Superior temporal gyrus (tissue), 1 donor: ENCODE data around the gene PRDX1.
A peak's percentile ranks its signal among the peaks of the same experiment; 100 is the strongest.

ENCODE experiments used
- DNase-seq: peaks from one replicate; pipeline ENCODE4 v3.0.0-alpha.2; 2016; ENCODE audit errors: extremely low spot score

Gene PRDX1

DNA sequence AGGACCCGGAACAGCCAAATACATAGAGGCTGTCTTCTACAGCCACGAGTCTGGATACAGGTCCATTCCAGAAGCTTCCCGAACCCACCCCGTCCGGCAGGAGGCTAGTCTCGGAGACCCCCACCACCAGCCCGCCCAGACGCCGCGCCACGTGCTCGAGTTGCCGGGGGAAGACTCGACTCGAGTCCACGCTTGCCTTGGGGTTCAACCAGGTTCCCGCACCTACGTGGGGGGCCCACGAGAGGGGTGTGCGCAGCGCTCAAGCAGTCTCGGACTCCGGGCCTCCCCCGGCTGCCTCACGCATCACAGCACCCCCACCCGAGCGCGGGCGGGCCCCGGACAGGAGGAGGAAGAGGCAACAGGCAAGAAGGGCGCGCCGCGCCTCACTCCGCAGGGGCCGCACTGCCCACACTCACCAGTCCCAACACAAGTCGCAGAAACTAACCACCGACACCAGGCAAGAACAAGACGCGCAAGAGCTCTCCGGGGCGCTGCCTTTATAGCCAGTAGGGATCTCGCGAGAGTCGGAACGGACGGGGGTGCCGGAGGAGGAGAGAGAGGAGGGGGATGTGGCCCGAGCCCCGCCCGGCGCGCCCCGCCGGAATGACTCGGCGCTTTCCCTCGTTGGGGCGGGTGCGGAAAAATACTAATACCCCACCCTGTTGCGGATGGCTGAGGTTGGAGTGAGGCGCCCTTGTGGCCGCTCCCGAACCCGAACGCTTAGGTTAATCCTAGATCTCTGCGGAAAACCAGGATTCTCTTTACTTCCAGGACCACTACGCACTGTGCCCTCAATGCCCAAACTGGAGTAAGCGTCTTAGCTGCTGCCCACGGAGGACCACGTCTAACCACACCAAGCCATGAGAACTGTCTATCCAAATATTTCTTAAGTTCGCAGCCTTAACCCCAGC is at the start of gene PRDX1:
Gene PRDX1, minus strand, starts transcription at position 472 of the 911 bp plus-strand sequence. CDS start 2,841 bp downstream, outside the sequence.
- peak; percentile 98 for DNase-seq

DNA sequence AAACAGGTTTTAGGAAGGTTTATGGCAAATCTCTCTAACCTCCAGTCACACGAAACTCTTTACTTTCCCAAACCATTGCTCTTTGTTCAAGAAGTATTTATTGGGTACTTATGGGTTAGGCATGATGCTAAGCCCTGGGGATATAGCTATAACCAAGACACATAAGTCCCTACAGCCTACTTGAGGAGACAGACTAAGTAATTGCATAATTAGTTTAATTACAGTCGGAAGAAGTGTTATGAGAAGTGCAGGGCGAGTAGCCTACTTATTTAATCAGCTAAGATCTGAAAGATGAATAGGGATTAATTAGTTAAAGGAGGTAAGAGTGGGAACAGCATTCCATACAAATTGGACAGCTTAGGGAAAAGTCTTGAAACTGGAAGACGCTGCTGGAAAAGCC is 48.9 kb upstream of the PRDX1 start:
- no peak for DNase-seq

DNA sequence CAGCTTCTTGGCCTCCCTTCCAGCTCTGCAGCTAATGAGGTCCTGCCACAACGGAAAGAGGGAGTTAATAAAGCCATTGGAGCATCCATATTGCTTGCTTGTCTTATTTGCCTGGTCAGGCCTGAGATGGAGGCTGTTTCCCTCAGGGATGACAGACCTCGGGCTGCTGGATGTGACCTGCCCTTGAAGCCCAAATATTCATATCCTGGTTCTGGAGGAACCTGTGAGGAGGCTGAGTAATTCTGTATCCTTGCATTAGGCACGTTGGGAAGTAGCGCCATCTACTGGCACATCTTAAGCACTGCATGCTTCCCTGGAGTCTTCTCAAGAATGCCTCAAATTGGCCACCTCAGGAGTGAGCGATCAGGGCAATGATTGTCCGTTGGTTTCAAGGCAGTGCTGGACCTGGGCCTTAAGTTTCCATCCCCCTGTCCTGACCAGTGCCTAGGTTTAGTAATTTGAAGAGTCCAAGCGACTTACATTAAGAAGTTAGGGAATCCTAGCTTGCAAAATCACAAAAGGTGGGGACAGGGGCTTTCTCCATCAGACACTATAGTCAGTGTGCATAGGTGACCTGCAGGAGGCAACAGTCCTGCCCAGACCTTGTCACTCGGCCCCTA is 48.4 kb upstream of the PRDX1 start:
- DNase-seq, result peak; percentile 94

DNA sequence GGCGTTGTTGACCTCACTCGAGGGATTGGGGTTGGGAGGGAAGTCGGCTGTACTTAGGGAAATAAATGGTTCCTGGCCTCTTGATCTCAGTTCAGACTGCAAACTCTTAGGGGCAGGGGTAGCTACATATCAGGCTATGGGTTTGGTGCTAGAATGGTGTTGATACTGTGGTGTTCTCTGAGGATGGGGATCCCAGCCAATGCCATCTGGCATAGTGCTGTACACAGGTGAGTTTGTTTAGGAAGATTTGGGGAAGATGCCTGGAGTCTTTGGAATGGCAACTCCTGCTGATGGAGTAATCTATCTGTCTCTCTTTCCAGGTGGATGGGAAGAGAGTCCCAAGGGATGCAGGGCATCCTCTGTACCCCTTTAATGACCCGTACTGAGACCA is 47.9 kb upstream of the PRDX1 start:
- no peak for DNase-seq

DNA sequence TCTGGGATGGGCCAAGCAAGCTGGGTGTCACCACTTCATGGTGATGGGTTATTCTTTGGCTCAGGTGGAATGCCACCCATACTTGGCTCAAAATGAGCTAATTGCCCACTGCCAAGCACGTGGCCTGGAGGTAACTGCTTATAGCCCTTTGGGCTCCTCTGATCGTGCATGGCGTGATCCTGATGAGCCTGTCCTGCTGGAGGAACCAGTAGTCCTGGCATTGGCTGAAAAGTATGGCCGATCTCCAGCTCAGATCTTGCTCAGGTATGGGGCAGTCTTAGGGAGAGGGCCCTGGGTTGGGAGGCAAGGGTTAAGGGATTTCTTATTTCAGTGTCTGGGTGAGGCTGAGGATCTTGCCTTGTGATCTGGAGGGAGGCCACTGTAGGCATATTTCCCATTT is 46.7 kb upstream of the PRDX1 start:
- DNase-seq, result no peak

DNA sequence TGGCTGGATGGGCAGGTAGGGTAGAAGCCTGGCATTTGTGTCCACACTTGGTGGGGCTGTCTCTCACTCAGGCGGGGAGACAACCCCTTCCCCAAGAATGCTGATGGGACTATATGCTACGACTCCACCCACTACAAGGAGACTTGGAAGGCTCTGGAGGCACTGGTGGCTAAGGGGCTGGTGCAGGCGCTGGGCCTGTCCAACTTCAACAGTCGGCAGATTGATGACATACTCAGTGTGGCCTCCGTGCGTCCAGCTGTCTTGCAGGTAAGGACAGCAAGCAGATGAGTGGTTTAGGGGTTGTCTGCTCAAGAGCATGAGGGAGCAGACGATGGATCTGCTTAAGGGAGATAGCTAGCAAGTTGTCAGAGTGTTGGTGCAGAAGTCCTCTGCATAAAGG is 46.2 kb upstream of the PRDX1 start:
- DNase-seq, result no peak

DNA sequence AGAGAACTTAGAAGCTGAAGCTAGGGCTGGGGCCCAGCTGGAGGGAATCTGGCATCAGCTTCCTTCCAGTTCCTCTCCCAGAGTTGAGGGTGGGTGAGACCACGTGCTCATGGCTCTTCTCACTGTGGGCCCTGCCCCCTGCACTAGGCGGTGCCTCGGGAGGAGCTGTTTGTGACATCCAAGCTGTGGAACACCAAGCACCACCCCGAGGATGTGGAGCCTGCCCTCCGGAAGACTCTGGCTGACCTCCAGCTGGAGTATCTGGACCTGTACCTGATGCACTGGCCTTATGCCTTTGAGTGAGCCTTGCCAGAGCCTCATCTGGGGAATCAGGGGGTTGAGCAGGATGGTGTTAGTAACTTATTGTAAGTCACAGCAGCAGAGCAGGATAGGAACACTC is 45.0 kb upstream of the PRDX1 start:
- DNase-seq, result no peak

DNA sequence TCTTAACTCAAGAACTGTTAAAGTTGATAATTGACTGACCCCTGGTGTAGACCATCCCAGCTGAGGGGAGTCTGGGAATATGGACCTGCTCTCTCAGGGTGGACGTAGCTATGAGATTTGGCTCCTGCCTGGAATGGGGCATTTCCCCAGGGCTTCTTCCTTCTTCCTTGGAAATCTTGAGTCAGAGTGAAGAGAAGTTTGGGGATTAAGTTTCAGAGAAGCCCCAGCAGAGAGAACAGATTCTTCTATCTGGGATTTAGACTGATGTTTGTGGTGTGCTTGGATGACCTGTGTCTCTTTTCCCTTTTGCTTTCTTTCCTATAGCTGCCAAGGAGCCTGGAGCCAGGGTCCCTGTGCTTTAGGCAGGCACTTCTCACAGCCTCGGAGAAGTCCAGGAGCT is 42.2 kb upstream of the PRDX1 start:
- no peak for DNase-seq

DNA sequence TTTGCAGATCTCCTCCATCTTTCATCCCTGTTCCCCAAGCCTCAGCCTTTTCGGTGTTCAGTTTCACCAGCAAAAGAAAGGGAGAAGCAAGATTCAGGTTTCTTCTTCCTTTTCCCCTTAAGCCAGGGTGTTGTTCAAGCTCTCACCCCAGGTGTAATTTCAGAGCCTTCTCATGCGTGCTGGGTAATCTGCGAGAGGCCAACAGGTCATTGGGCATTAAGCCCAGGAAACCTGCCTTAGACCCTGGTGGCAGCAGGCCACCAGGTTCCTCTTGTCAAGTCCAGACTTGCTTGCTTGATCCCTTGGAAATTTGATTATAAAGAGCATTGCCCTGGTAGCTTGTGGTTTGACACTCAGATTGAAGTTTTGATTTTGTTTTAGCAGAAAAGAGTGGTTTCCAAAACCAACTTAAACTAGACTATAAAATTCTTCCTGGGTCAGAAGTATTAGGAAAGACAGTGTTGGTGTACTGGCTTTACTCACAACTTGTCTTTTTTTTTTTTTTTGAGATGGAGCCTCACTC is 35.8 kb upstream of the PRDX1 start:
- DNase-seq, result no peak

DNA sequence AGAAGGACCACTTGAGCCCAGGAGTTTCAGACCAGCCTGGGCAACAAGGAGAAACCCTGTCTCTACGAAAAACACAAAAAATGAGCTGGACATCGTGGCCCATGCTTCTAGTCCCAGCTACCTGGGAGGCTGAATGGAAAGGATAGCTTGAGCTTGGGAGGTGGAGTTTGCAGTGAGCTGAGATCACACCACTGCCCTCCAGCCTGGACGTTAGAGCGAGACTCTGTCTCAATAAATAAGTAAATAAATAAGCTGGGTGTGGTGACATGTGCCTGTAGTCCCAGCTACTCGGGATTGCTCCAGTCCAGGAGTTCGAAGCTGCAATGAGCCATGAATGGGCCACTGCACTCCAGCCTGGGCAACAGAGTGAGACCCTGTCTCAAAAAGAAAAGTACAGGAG is 32.5 kb upstream of the PRDX1 start:
- DNase-seq, result no peak

DNA sequence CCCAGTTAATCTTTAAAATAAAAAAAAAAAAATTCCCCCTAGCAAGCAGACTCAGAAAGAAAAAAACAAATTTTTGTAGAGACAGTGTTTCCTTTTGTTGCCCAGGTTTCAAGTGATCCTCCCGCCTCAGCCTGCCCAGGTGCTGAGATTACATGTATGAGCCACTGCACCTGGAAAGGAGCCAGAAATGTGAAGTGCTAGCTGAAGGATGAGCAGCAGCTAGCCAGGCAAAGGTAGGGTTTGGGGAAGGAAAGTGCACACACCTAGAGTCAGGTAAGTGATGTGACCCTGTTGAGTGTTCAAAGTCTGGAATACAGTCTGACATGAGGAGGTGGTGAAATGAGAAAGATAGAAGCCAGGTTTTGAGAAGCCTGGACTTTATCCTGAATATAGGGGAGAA is 30.6 kb upstream of the PRDX1 start:
- DNase-seq, result no peak

DNA sequence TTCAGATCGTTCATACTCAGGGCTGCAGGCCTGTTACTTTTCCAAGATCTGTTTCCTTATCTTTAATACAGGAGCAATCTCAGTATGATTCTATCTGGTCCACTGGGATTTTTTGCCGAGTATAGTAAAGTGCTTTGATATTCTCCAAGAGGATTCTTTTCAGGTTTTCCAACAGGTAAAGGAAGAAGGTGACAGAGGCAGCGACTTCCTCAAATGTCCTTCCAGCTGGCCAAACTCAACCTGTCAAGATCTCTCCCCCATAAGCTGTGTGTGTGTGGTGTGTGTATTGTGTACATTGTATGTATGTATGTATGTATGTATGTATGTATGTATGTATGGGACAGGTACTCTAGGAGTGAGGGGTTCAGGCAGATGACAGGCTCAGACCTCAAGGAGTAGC is 30.0 kb upstream of the PRDX1 start:
- DNase-seq, result no peak

DNA sequence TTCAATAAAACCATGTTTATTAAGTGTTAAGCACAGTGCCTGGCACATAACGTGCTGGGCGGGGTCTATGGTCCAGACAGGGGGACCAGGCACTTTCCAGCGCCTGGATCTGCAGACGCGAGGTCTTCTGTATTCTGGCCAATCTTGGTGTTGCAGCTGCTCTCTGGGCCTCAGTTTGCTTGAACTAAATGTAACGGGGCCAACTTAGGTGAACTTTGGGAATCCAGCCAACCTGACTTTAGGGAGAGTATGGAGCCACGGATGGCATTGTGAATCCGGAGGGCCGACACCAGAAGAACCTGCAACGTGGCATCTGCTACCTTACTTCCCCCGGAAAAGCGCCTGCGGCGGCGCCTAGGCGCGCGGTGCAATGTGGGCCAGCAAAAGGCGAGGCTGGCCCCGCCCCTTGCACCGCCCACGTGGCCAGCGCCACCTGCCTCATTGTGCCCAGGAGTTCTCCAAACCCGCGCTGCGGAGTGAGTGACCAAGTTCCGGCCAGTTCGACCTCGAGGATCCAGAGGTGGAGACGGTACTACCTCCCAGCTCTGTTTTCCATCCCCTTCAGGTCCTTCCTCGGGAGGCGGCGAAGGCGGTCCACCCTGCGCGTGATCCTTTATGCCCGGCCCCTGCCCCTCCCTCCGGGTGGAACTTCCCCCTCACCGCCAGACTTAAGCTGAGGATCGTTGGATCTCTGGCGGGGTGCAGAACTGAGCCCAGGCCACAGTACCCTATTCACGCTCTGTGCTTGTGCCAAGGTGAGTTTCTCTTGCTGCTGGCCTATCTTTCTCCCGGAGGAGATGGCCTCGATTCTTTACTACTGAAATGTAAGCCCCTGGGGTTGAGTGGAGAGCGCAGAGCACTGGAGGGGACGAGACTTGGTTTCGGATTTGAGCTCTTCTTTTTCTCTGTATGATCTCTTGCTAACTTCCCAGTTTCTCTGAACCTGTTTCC is 29.0 kb upstream of the PRDX1 start, which contains the start of gene AKR1A1:
Gene AKR1A1, plus strand, starts transcription at position 426 of the 951 bp plus-strand sequence. CDS start 10,969 bp downstream, outside the sequence.
- peak; percentile 93 for DNase-seq

DNA sequence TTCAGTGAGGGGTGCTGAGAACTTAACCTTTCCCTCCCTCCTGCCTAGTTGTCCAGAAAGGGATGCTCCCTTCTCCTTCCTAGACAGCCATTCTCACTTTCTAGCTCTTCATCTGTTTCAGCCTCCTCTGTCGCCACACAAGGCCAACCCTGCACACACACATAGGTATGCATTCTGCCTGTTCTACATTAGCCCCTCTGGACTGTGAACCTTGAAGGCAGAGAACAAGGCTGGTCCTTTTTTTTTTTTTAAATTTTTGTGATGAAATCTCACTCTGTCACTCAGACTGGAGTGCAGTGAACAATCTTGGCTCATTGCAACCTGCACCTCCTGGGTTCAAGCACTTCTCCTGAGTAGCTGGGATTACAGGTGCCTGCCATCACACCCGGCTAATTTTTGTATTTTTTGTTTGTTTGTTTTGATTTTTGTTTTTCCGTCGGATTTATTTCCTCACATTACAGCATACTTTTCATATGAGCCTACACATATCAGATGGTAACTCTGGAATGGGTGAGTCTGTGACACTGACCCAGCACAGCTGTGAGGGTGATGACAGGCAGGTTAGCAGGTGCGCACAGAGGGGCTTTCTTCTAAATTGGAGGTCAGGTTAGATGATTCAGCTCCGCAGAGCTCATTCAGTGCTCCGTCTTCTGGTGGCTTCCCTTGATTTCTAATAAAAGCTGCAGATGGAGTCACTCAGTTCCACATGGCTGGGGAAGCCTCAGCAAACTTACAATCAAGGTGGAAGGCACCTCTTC is 24.0 kb upstream of the PRDX1 start:
- DNase-seq, result no peak

DNA sequence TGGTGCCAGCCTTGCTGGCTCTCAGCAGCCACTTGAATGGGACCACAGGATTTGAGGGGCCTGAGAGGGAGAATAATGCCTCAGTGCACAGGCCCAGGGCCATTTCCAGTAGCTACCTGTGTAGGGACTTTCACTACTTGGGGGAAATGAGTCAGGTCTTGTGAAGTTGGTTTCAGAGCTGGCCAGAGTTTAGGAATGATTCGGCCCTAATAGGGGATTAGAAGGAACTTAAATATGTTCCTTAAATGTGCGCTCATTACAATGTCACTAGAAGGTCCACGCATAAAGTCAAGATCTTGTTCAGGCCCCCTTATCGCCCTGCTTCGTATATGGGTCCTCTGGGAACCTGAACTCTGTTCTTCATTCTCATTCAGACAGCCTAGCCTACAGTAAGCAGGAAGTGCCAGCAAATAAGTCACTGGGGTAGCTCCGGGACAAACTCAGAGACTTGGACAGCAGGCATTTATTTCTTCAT is 23.4 kb upstream of the PRDX1 start:
- no peak for DNase-seq

DNA sequence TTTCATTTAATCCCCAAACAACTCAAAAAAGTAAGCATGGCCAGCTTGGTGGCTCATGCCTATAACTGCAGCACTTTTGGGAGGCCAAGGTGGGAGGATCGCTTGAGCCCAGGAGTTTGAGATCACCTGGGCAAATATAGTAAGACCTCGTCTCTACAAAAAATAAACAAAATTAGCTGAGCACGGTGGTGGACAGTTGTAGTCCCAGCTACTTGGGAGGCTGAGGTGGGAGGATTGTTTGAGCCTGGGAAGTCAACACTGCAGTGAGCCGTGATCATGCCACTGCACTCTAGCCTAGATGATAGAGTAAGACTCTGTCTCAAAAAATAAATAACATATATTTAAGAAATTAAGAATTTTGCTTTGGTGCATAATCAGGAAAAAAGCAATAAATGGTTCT is 22.8 kb upstream of the PRDX1 start:
- DNase-seq, result no peak

DNA sequence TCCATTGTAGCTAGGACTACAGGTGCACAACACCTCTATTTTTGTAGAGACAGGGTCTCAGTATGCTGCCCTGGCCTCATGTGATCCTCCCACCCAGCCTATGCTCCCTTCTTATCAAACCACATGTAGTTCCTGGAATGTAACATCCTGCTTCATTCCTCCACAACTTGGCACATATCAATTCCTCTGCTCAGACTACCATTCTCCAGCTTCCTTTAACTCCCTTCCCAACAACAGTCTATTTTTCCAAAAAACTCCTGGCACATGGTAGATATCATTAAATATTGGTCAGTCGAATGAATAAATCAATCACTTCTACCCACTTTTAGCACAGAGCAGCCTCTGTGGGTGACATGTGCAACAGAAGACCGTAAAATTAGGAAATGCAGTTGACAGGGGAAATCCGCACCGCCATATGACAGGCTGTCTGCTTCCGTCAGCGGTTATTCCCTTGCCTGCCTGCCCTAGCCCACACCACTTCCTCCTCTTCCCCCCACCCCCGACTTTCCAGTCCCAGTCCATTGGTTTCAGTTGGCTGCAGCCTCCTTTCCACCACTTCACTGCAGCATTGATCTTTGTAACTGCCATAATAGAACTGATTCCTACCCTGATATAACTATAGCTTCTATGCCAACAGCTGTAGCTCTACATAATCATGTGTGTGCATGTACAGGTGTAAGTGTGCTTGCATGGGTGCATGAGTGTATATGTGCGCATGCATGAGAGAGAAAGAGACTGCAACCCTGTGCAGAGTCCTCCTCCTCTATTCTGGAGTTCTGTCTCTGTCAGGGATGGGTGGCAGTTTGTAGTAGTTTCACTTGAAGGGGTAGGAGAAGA is 22.1 kb upstream of the PRDX1 start:
- DNase-seq, result no peak

DNA sequence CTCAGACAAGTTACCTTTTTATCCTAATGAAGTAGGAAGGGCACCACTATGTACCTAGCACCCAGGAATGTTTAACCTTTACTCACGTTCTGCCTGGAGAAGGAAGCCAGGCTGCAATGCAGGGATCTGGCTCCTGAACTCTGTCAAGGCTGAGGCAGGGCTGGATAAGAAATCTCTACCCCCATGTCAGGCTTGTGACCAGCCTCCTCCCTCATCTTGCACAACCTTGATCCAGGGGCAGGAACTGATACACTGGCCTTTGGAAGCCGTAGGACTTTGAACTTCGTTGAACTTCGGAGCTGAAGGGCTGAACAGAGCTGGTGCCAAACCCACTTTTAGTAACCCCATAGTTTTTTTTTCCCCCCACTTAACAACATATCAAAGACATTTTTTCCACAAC is 20.9 kb upstream of the PRDX1 start:
- DNase-seq, result no peak

DNA sequence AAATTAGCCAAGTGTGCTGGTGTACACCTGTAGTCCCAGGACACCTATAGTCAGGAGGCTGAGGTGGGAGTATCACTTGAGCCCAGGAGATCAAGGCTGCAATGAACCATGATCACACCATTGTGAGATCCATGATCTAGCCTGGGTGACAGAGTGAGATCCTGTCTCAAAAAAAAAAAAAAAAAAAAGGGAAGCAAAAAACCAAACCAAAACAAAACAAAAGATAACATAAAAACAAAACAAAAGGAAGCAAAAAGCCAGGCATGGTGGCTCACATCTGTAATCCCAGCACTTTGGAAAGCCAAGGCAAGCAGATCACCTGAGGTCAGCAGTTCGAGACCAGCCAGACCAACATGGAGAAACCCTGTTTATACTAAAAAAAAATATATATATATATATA is 19.5 kb upstream of the PRDX1 start:
- DNase-seq, result no peak

DNA sequence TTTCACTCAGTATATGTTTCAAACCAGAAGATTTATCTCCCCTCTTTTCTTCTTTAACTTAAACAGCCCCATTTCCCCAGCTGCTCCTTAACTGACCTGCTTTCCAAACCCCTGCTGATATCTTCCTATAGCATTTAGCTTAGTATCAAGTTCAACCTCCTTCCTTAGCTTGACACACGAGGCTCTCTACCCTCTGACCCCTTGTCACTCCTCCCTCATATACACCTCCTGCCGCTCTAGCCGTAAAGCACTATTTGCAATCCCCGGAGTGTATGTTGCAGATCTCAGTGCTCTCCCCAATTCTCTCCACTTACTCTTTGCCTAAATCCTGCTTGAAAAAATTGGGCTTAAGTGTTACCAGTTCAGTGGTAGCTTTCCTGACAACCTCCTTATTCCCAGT is 15.2 kb upstream of the PRDX1 start:
- no peak for DNase-seq
